ENCODE measurements around the gene TMEM17. TPM values are rescaled to one million over a fixed set of nuclear protein-coding genes. Genes with fewer than 3 reads are reported as not detected.

Gene TMEM17
- total and polyA plus RNA-seq, 8 donors, result 1.8 to 5.0 (median 3.8) TPM

GRCh38 chr2:62511636-62512035, 5.6 kb upstream of the TMEM17 start:
- no peak for ATAC-seq

GRCh38 chr2:62506421-62506750, 391 bp upstream of the TMEM17 start:
- H3K4me1 ChIP-seq, result peaks cover 0 to 6% of the 10 kb centered on the region in 2 donors
- DNase-seq, result no peak
- peak; percentile 47 for ATAC-seq
- H3K9me3 ChIP-seq, result no peaks in the 10 kb centered on the region
- intact Hi-C loops (cut with DNase I), result no loop called here
- H3K27ac ChIP-seq, result peak overlapping the region; percentile 82 to 88
- TF ChIP-seq CTCF (IDR thresholded peaks at IDR 0.05), result no peak
- no peaks in the 10 kb centered on the region for H3K27me3 ChIP-seq
- H3K4me3 ChIP-seq, result peak overlapping the region; percentile 58 to 62
- H3K36me3 ChIP-seq, result no peaks in the 10 kb centered on the region

More at GRCh38 chr2:62511636-62512035, 5.6 kb upstream of the TMEM17 start:
- no peak for DNase-seq
- intact Hi-C loops (cut with DNase I), result no loop called here
- no peak overlapping the region for H3K27ac ChIP-seq
- H3K4me1 ChIP-seq, result peaks cover 0 to 3% of the 10 kb centered on the region in 2 donors
- no peak overlapping the region for H3K4me3 ChIP-seq
- no peaks in the 10 kb centered on the region for H3K9me3 ChIP-seq
- no peaks in the 10 kb centered on the region for H3K27me3 ChIP-seq
- no peak for TF ChIP-seq CTCF (IDR thresholded peaks at IDR 0.05)
- no peaks in the 10 kb centered on the region for H3K36me3 ChIP-seq

- Histone ChIP-seq H3K4me1 (peaks cover 0 to 6% of the 10 kb centered on the region in 2 donors), H3K27me3 (no peaks in the 10 kb centered on the region), H3K9me3 (no peaks in the 10 kb centered on the region), H3K36me3 (no peaks in the 10 kb centered on the region), H3K4me3 (peak overlapping the region; percentile 58 to 62), H3K27ac (peak overlapping the region; percentile 82 to 88)
- no peak for ATAC-seq
- intact Hi-C loops (cut with DNase I), result no loop called here
- no peak for TF ChIP-seq CTCF (IDR thresholded peaks at IDR 0.05)
- DNase-seq, result no peak
These were observed 766 bp downstream of the TMEM17 start for GRCh38 chr2:62505109-62505749.

GRCh38 chr2:62504657-62505056, 1.3 kb downstream of the TMEM17 start:
- no peak for TF ChIP-seq CTCF (IDR thresholded peaks at IDR 0.05)
- Histone ChIP-seq H3K27me3 (no peaks in the 10 kb centered on the region), H3K4me1 (peaks cover 0 to 6% of the 10 kb centered on the region in 2 donors), H3K4me3 (no peak overlapping the region), H3K36me3 (no peaks in the 10 kb centered on the region), H3K9me3 (no peaks in the 10 kb centered on the region), H3K27ac (no peak overlapping the region)
- ATAC-seq (no peak), DNase-seq (no peak)
- intact Hi-C loops (cut with DNase I), result no loop called here

- Histone ChIP-seq H3K27me3 (no peaks in the 10 kb centered on the region), H3K4me3 (no peak overlapping the region), H3K36me3 (no peaks in the 10 kb centered on the region), H3K4me1 (peaks cover 0 to 6% of the 10 kb centered on the region in 2 donors), H3K9me3 (no peaks in the 10 kb centered on the region), H3K27ac (no peak overlapping the region)
- TF ChIP-seq CTCF (IDR thresholded peaks at IDR 0.05), result no peak
- intact Hi-C loops (cut with DNase I), result no loop called here
- ATAC-seq, result no peak
- no peak for DNase-seq
These were observed 4.0 kb downstream of the TMEM17 start for GRCh38 chr2:62501794-62502500.
